Activated effector memory CD4-positive, alpha-beta T cell treated with Interleukin-2 at 50 U/mL for 16 hours (primary cell): Measurements from ENCODE around the gene SNX12.
A peak's percentile ranks its signal among the peaks of the same experiment; 100 is the strongest.

Source experiments
- DNase-seq: peaks from one replicate; pipeline ENCODE4 v3.0.0-alpha.2; 2020

SNX12 gene

GRCh38 chrX:71068044-71068918 is at the start of gene SNX12:
TSS of gene SNX12 (minus strand) at chrX:71068334. CDS start at chrX:71068306, 28 bp downstream.
- DNase-seq: peak; percentile 83

DNA sequence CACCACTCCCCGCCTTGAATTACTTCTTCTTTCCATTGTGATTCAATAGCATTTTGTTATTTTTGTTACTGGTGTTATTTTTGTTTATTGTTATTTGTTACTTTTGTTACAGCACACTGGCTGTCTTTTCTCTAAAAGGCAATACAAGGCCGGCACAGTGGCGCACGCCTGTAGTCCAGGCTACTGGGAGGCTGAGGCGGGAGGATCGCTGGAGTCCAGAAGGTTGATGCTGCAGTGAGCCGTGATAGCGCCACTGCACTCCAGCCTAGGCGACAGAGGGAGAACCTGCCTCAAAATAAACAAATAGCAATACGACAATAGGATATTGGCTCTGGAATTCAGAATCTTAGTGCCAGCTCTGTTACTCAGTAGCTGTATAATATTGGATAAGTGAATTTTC is 49.2 kb upstream of the SNX12 start:
- no peak for DNase-seq

- DNase-seq: no peak
Observed at GRCh38 chrX:71111921-71112431, 43.8 kb upstream of the SNX12 start.

DNA sequence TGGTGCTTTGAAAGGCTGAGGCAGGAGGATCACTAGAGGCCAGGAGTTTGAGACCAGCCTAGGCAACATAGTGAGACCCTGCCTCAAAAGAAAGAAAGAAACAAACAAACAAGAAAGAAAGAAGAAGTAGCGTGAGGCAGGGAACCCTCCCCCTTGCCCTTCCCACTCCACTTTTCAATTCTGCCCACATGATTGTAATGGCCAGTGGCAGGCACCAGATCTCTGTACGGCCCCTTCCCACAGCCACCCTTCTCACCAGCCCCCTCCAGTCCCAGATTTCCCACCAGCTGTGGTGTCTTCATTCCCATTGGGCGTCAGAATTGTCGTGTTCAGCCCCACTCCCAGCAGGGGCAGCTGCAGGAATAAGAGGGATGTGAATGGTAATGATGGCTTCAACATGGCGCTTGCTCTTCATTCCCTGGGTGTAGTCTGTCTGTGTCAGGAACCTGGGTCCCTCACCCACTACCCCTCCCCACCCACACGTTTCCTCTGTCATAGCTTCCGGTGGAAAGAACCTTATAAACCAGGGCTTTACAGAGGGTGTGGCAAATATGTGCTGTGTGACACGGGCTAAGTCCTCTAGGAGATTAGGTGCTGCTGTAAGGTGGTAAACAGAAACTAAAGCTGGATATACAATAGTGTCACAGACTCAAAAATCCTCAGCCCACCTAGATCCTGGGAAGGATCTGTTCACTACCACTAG is 43.2 kb upstream of the SNX12 start, which contains the start of gene IL2RG:
Gene IL2RG, minus strand, starts transcription at position 437 of the 703 bp plus-strand sequence. Its CDS starts 38 bp downstream, at position 399.
- peak; percentile 62 for DNase-seq

GRCh38 chrX:71109051-71109450 is 40.9 kb upstream of the SNX12 start:
- no peak for DNase-seq

GRCh38 chrX:71107762-71108360 is 39.7 kb upstream of the SNX12 start:
- no peak for DNase-seq

- DNase-seq: no peak
Observed at GRCh38 chrX:71107245-71107644, 39.1 kb upstream of the SNX12 start.

DNA sequence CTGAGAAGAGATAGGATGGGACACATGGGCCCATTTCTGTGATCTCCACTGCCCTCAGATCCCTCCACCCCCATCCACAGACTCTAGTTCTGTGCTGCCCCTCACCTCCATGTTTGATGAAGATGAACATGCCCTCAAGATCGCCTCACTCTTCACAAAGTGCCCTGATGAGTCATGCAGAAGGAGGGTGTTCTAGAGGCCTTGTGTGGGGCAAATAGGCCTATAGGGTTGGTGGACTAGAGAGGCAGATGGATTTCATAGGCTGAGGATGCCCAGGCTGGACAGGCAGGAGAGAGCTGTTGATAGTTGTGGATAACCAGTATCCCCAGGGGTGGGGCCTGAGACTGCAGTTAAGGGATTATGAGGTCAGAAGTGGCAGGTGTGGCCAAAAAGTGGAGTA is 38.3 kb upstream of the SNX12 start, which contains the start of gene CXorf65:
Gene CXorf65, minus strand, starts transcription at position 314 of the 400 bp plus-strand sequence. Its CDS starts 184 bp downstream, at position 130.
- no peak for DNase-seq

DNA sequence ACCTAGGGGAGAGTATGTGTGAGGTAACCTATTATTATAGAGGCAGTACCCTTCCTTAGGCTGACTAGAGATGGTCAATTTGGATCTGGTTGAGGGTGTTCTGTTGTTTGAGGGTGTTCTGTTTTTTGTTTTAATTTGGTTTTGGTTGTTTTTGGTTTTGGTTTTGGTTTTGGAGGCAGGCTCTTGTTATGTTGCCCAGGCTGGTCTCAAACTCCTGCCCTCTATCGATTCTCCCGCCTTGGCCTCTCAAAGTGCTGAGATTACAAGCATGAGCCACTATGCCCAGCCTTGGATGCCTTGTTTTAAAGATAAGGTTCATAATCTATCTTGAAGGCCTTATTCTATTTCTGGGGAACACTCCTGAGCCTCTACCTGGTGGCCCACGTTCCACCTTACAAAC is 37.5 kb upstream of the SNX12 start:
- DNase-seq: no peak

DNA sequence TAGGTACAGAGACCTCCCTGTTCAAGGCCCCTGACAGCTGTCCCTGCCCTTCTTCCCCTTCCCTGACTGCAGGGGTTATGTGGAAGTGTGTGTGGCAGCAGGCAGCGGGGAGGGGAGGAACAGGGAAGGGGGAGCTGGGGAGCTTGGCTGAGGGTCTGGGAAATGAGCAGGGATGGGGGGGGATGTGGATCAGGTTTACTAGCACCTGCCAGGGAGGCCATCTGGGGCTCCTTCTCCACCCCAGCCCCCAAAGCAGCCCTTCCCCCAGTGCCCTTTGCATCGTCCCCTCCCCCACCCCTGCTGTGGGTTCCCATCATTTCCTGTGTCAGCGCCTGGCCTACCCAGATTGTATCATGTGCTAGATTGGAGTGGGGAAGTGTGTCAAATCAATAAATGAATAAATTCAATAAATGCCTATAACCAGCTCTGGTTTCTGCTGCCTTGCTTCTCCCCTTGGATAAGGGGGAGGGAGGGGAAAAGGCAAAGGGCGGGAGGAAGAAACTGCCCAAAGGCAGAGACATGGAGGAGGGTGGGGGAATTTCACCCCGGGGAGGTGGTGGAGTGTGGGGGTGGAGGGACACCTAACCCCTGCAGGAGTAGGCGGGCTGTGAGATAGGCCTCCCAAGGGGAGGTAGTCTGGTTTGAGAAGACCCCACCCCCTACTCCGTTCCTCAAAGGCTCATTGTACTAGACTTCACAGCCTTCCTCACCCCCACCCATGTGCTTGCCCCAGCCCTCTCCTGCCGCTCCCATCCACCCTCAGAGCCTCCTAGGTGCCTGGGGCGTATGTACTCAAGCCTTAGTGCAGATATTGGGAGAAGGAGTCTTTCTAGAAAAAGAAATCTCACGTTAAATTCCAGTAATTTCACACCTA is 35.2 kb upstream of the SNX12 start:
- peak; percentile 38 for DNase-seq

DNA sequence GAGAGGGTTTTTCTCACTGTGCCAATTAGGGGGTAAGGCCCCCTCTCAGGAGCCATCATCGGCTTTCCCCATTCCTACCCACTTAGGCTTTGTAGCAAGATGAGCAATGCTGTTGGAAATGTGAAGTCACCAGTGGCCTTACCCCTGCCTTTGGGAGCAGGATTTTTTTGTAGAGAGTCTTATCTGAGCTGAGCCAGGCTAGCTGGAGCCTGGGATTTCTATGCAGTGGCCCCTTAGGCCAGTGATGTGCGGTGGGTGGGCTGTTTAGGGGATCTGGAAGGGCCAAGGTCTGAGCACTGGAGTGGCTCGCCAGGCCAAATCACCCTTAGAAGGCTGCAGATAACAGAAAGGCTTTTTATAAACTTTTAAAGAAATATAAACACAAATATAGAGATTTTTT is 34.2 kb upstream of the SNX12 start:
- no peak for DNase-seq

DNA sequence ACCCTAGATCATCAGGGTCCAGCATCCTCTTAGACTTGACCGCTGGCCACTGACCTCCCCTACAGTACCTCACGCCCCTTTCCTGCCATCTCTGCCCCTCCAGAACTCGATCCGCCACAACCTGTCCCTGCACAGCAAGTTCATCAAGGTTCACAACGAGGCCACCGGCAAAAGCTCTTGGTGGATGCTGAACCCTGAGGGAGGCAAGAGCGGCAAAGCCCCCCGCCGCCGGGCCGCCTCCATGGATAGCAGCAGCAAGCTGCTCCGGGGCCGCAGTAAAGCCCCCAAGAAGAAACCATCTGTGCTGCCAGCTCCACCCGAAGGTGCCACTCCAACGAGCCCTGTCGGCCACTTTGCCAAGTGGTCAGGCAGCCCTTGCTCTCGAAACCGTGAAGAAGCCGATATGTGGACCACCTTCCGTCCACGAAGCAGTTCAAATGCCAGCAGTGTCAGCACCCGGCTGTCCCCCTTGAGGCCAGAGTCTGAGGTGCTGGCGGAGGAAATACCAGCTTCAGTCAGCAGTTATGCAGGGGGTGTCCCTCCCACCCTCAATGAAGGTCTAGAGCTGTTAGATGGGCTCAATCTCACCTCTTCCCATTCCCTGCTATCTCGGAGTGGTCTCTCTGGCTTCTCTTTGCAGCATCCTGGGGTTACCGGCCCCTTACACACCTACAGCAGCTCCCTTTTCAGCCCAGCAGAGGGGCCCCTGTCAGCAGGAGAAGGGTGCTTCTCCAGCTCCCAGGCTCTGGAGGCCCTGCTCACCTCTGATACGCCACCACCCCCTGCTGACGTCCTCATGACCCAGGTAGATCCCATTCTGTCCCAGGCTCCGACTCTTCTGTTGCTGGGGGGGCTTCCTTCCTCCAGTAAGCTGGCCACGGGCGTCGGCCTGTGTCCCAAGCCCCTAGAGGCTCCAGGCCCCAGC is 32.7 kb upstream of the SNX12 start:
- DNase-seq: no peak

DNA sequence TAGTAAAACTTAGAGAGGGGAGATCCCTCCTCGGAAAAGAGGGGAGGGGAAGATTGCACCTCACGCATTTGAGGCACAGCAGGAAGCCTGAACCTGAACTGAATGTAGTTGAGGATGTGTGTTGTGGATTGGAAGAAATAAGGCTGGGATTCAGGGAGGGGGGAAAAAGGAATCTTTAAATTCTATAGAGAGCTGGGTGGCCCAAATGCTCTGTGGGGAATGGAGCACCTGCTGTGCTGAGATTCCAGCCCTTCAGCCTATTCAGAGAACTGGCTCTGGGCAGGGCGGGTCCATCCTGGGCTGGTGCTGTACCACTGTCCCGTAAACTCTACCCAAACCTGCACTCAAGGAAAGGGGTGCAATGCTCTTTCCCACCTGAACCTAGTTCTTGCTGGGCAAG is 31.6 kb upstream of the SNX12 start:
- DNase-seq: no peak

GRCh38 chrX:71098951-71099506 is 30.9 kb upstream of the SNX12 start:
- DNase-seq: no peak

DNA sequence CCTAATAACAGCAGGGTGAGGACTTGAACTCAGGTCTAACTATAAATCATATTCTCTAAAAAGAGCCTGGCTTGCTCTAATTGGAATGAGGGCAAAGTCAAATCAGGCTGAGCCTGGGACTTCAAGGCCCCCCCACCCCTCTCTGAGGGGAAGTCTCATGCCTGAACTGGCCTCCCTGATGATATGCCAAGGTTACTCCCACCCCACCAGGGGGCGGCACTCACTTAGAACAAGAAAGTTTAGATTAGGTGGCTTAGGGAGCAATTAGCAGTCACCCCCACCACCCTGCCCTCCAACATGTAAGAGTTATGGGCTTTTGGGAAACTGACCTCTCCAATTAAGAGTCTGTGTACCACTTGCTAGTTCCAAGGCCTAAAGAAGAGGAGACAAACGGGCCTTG is 30.2 kb upstream of the SNX12 start:
- peak; percentile 63 for DNase-seq

- no peak for DNase-seq
Observed at GRCh38 chrX:71096760-71097032, 28.6 kb upstream of the SNX12 start.

DNA sequence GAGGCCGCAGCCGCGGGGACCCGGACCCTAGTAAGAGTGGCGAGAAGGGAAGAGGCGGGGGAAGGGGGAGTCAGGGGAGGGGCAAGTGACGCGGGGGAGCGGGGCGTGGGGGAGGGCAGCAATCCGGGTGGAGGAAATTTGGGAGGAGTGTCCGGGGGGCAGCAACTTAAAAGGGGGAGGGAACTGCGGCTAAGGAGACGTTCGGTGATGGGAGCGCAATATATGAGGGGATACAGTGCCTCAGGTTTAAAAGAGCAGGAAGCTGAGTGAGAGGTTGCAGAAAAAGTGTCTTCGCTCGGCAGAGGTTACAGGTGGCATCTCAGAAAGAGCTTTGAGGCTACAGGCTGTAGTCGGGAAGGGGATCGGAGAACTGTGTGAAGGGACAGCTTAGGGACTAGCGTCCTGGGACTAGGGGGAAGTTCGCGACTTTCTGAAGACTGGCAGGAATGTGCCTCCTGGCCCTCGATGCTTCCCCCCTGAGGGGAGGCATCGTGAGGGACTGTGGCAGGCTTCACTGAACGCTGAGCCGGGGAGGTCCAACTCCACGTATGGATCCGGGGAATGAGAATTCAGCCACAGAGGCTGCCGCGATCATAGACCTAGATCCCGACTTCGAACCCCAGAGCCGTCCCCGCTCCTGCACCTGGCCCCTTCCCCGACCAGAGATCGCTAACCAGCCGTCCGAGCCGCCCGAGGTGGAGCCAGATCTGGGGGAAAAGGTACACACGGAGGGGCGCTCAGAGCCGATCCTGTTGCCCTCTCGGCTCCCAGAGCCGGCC is 28.0 kb upstream of the SNX12 start:
- no peak for DNase-seq

DNA sequence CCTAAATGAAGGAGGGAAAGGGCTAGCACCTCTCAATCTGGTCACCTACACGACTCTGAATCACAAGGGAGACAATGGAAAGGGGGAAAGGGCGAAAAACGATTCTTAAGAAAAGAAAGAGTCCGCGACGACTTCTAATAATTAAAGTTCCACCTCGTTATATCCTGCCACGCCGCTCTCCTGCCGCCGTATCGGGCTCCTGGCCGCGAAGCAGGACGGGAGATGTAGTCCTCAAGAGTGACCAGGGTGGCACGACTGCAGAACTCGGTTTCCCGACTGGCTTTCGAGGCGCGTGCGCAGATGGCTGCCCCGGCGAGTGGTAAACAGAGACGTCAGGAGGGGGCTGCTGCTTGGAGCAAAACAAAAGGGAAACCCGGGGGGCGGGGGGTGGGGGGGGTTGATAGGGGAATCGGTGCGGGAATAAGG is 27.4 kb upstream of the SNX12 start, which contains the start of gene FOXO4:
Gene FOXO4, plus strand, starts transcription at position 297 of the 426 bp plus-strand sequence. CDS start 678 bp downstream, outside the sequence.
- DNase-seq: peak; percentile 81

DNA sequence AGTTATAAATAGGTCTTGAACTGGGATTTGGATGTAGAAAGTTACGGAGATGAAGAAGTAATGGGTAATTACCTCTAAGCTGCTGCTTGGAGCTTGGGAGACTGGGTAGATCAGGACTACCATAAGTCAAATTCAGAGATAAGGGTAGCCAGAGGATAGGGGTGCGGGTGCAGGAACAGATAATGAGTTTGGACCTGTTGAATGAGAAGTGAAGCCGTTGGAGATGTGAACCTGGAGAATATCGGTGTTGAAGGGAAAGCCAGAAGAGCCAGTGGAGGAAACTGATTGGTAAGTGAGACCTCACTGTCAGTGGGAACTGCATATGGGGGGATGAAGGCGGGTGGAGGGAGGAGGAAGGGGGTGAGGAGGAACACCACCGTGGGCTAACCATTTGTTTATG is 26.9 kb upstream of the SNX12 start:
- DNase-seq: no peak

- no peak for DNase-seq
Observed at GRCh38 chrX:71091263-71091662, 23.1 kb upstream of the SNX12 start.
